HG03135 (cell line): ENCODE results near the gene HTRA1.

Source experiments
- ATAC-seq: cut with Tn5 transposase; IDR thresholded peaks from one replicate; pipeline ENCODE4 v1.9.1; 2021; ENCODE audit warnings: mild to moderate bottlenecking, moderate library complexity; ENCODE audit not compliant: unreplicated experiment

HTRA1 gene

DNA sequence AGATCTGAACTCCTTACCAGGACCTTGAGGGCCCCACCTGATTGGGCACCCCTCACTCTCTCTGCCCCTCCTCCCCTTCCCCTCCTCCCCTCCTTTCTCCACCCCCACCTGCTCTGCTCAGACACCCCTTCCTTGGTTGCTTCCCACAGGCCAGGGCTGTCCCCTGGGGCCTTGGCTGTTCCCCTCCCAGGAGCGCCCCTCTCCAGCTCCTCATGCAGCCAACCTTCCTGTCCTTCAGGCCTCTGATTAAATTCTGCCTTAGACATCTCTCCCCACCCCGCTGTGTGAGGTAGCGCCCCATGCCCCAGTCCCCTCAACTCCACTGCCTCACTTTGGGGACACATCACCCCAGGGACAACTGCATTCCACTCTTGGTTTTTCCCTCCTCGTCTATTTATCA, 32.4 kb downstream of the HTRA1 start:
- ATAC-seq = no peak

DNA sequence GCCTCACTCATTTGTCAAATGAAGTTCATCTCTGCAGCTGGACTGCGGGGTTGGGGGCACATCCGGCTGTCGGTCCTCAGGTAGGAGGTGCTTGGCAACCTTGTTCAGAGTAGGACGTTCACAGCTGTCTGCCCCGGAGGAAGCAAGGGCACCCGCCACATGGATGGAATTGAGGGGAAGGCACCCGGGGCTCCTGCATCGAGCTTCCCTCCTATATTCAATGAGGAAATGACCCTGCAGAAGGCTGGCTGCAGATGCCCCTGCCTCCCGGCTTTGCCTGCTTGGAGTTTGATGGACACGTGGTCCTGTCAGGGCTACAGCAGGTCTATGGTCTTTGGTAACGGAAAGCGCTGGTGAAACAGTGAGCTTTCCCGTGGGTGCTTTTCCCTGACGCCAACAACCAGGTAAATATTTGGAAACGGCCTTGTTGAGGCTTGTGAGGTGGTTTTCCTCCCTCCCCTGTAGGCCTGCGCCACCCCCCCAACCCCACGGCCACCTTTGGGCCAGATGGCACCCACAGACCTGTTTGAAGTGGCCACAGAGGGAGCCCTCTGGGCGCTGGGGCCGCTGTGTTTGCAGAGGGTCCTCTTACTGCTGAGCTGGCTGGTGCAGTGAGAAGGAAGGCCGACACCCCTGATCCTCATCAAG, 32.9 kb downstream of the HTRA1 start:
- no peak for ATAC-seq

- ATAC-seq = no peak
Measured at GRCh38 chr10:122494833-122495232, 33.5 kb downstream of the HTRA1 start.

GRCh38 chr10:122495406-122496340, 34.3 kb downstream of the HTRA1 start:
- ATAC-seq = no peak

GRCh38 chr10:122497241-122497640, 35.9 kb downstream of the HTRA1 start:
- no peak for ATAC-seq

GRCh38 chr10:122498521-122498920, 37.2 kb downstream of the HTRA1 start:
- ATAC-seq = no peak

DNA sequence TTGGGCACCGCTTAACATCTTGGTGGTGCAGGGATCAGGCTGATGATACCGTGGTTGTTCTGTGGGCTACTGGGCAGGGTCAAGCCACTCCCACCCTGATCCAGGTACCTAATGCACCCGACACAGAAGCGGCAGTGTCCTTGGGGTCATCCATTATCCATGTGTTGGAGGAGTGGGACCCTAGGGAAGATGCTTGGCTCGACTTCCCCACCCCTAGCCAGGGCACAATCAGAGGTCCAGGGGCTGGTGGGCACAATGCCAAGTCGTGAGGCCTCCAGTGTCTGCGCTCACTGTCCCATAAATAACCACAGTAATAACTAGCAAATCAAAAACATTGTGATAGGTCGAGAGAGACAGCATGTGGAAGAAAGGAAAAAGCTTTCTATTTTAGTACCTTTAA, 37.7 kb downstream of the HTRA1 start:
- no peak for ATAC-seq

- no peak for ATAC-seq
Measured at GRCh38 chr10:122499491-122499941, 38.2 kb downstream of the HTRA1 start.

DNA sequence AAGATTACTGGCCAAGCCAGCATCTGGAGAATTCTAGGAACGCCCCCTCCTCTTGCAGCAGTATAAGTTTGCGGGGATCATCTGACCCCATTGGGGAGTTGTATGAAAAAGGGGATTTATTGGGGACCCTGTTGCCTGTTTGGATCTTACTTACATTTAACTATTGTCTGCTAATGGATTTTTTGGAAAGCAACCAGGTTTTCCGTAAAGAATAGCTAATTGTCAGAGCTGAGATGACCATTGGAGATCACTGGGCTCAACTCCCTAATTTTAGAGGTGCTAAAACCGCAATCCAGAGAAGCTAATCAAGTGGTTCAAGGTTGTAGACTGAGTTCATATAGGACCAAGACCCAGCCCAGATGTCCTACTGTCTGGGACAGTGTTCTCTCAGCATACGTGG, 38.8 kb downstream of the HTRA1 start:
- ATAC-seq = no peak

DNA sequence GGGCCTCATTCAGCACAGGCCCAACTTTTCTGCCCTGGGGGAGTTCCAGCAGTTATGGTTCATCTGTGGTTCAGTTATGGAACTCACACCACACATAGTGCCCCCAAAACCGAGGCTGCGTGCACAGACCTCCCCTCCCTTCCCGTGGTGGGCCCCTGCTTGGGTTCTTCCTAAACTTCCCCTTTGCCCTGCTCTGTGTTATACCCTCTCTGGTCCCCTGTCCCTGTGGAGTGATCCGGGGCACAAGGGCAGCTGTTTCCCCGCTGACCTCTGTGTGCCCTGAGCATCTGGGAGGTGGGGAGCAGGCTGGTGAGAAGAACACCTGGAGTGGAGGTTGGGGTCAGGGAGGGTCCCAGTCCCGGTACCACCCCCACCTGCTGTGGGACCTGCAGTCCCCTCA, 39.4 kb downstream of the HTRA1 start:
- ATAC-seq = no peak

GRCh38 chr10:122503012-122503411, 41.7 kb downstream of the HTRA1 start:
- no peak for ATAC-seq

DNA sequence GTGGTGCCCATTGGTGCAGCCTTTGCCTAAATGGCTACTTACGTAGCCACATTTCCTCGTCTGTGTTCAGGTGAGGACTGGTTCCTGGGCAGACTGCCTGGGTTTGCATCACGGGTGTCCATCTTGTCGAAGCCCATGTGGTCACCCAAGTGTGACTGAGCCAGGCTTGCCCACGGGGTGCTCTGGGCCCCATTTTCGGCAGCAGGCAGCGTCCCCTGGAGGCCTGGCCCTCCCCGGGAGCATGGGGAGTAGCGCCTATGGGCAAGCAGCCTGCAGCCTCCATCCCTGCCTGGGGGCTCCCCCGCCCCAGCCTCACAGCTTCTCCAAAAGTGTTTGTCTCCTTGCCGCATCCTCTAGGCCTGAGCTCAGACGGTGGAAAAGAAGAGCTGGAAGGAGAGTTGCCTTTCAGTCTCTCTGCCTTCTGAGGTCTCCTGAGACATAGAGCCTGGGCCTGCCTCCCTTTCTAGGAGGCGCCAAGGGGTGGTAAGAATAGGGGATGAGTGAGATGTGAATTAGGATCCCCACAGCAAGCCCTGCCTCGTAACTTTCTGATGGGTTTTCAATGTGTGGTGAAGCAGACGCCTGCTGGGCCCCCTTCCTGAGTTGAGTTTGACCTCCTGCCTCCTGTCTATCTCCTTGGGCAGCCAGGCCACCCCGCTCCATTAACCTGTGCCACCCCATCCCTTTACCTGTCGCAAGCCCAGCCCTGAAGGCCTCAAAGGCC, 42.7 kb downstream of the HTRA1 start:
- ATAC-seq = no peak

GRCh38 chr10:122504610-122504950, 43.2 kb downstream of the HTRA1 start:
- ATAC-seq = no peak

GRCh38 chr10:122505011-122505410, 43.7 kb downstream of the HTRA1 start:
- no peak for ATAC-seq

GRCh38 chr10:122505885-122506645, 44.7 kb downstream of the HTRA1 start:
- ATAC-seq = no peak

- no peak for ATAC-seq
Measured at GRCh38 chr10:122507616-122508015, 46.3 kb downstream of the HTRA1 start.

- ATAC-seq = no peak
Measured at GRCh38 chr10:122508021-122508420, 46.7 kb downstream of the HTRA1 start.

DNA sequence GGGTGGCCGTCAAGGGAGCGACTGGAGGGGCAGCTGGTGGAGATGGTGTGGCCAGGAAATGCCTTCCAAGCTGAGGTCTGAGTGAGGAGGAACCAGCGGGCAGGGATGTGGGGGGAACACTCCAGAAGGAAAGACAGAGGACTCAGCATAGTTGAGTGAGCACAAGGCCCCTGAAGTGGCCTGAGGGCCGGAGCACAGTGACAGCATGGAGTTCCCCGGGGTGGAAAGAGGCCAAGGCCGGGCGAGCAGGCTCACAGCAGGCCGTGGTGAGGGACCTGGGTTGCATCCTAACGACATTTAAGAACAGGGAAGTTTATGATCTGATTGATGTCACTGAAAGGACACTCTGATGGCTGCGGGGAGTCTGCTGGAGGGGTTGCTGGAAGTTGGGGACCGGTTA, 48.0 kb downstream of the HTRA1 start:
- no peak for ATAC-seq

GRCh38 chr10:122510326-122510725, 49.0 kb downstream of the HTRA1 start:
- no peak for ATAC-seq

DNA sequence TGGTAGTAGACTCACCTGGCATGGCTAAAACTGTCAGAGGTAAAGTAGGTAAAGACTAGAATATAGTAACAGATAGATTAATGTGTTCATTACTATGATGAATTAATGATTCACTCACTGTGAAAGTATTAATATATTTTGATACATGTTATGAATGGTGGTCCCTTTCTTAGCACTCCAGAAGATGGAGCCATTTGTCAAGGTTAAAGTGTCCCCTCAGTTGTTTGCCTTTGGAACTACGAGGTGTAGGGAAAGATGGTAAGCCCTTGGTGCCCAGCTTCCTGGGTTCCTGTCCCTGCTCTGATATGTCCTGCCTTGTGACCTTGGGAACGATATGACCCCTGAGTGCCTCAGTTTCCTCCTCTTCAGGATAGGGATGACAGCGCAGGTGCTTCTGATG, 49.4 kb downstream of the HTRA1 start:
- no peak for ATAC-seq

DNA sequence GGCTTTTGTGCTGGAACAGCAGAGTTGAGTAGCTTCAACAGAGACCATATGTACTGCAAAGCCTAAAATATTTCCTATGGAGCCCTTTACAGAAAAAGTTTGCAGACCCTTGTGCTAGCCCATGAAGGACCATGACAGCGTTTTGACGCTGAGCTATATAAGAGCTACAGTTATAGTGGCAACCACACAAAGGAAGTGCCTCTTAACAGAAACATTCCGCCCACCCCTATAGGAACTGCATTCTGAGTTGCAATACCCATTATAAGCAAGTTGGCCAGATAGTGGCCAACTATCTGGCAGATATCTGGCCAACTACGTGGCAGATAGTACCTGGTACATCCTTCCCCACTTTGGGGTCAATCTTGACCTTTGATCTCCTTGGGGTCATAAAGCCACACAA, 51.7 kb downstream of the HTRA1 start:
- no peak for ATAC-seq
